ENCODE results near the gene CD36. TPM values are rescaled to one million over a fixed set of nuclear protein-coding genes. Genes with fewer than 3 reads are reported as not detected.
A peak's percentile ranks its signal among the peaks of the same experiment; 100 is the strongest.

CD36 gene
- total RNA-seq, 6 experiments from 2014 or later = 0.74 to 3.5 (median 1.1) TPM

GRCh38 chr7:80699045-80699638 is 60.7 kb downstream of the CD36 start:
- H3K27ac Mint-ChIP-seq = peak overlapping the region; percentile 53
- DNase-seq = peak; percentile 63
- H3K4me1 Mint-ChIP-seq (ENCODE audit: low read depth) = peaks cover 44% of the 10 kb centered on the region
- peak; percentile 94 for TF ChIP-seq CTCF (IDR thresholded peaks at IDR 0.05)
- H3K36me3 Mint-ChIP-seq (ENCODE audit: low read depth) = peaks cover 2% of the 10 kb centered on the region; the same call in 1 of the 2 replicates
- no peak overlapping the region for H3K4me3 Mint-ChIP-seq
- peaks cover 3% of the 10 kb centered on the region for H3K9me3 Mint-ChIP-seq
- no peaks in the 10 kb centered on the region; the same call in 1 of the 2 replicates for H3K27me3 Mint-ChIP-seq (ENCODE audit: insufficient read depth)

- Mint-ChIP-seq H3K36me3 (ENCODE audit: low read depth) (no peaks in the 10 kb centered on the region), H3K27me3 (ENCODE audit: insufficient read depth) (no peaks in the 10 kb centered on the region; the same call in 1 of the 2 replicates), H3K9me3 (no peaks in the 10 kb centered on the region; the same call in 1 of the 2 replicates), H3K27ac (peak overlapping the region; percentile 53), H3K4me1 (ENCODE audit: low read depth) (peaks cover 45% of the 10 kb centered on the region), H3K4me3 (no peak overlapping the region)
- TF ChIP-seq CTCF (IDR thresholded peaks at IDR 0.05) = no peak
- DNase-seq = no peak
Observed at GRCh38 chr7:80699721-80700256, 61.3 kb downstream of the CD36 start.

GRCh38 chr7:80703272-80703671 is 64.8 kb downstream of the CD36 start:
- Mint-ChIP-seq H3K27me3 (ENCODE audit: insufficient read depth) (no peaks in the 10 kb centered on the region; the same call in 1 of the 2 replicates), H3K9me3 (no peaks in the 10 kb centered on the region), H3K4me1 (ENCODE audit: low read depth) (peaks cover 68% of the 10 kb centered on the region), H3K4me3 (no peak overlapping the region), H3K27ac (no peak overlapping the region), H3K36me3 (ENCODE audit: low read depth) (no peaks in the 10 kb centered on the region)
- DNase-seq = no peak
- no peak for TF ChIP-seq CTCF (IDR thresholded peaks at IDR 0.05)

GRCh38 chr7:80705130-80705781 is 66.8 kb downstream of the CD36 start:
- TF ChIP-seq CTCF (IDR thresholded peaks at IDR 0.05) = no peak
- no peaks in the 10 kb centered on the region; the same call in 1 of the 2 replicates for H3K27me3 Mint-ChIP-seq (ENCODE audit: insufficient read depth)
- peaks cover 53% of the 10 kb centered on the region for H3K4me1 Mint-ChIP-seq (ENCODE audit: low read depth)
- H3K27ac Mint-ChIP-seq = no peak overlapping the region
- no peak overlapping the region for H3K4me3 Mint-ChIP-seq
- DNase-seq = no peak
- H3K9me3 Mint-ChIP-seq = no peaks in the 10 kb centered on the region
- H3K36me3 Mint-ChIP-seq (ENCODE audit: low read depth) = no peaks in the 10 kb centered on the region

GRCh38 chr7:80707318-80707717 is 68.9 kb downstream of the CD36 start:
- Mint-ChIP-seq H3K4me1 (ENCODE audit: low read depth) (peaks cover 46% of the 10 kb centered on the region), H3K4me3 (no peak overlapping the region), H3K27me3 (ENCODE audit: insufficient read depth) (no peaks in the 10 kb centered on the region; the same call in 1 of the 2 replicates), H3K36me3 (ENCODE audit: low read depth) (no peaks in the 10 kb centered on the region), H3K27ac (no peak overlapping the region), H3K9me3 (no peaks in the 10 kb centered on the region)
- no peak for TF ChIP-seq CTCF (IDR thresholded peaks at IDR 0.05)
- no peak for DNase-seq

Data from HFFc6 (cell line).